GM19452 (cell line): ENCODE results near the gene BICRA.
"Not testable (repeated sequence)": the region's sequence is repeated elsewhere in the genome, so short reads cannot be mapped to it uniquely, and the experiment has no call there.

Experiments
- ATAC-seq: cut with Tn5 transposase; IDR thresholded peaks from one replicate; pipeline ENCODE4 v1.9.1; 2021; ENCODE audit not compliant: unreplicated experiment

Gene BICRA

DNA sequence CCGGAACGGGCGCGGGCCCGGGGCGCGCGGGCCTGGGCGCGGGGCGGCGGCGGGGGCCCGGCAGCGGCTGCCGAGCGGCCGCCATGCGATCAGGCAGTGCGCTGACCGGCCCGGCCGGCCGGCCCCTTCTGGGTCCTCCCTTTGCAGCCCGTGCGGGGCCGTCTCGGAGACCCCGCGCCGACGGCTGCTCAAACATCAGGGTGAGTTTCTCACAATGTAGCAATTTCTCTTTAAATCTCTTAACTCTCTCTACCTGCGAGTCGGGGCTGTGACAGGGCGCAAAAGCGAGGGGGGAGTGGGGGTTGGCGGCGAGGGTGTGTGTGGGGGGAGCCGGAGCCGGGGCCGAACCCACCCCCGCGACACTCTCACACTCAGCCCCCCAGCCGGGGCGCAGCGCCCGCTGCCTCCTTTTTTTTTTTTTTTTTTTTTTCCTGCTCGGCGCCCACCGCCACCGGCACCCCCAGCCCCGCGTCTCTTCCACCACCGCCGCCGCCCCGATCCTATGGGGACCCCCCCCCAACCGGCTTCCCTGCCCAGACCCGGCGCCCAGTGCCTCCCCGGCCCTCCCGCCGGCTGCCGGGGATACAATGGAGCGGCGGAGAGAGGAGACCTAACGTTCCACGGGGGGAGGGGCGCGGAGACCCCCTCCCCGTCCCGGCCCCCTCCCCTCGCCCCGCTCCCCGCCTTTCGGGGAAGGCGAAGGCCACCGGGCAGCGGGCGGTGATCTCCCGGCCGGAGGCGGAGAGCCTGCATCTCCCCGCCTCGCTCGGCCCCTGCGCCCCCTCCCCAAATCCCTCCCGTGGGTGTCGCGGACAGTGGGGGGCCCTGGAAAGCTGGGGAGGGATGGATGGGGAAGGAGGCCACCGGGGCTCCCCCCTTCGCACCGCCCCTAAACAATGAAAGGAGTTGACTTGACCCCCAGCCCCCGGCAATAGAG, at the start of gene BICRA:
Gene BICRA, plus strand, starts transcription at position 166 of the 937 bp plus-strand sequence. CDS start 64,441 bp downstream, outside the sequence.
- ATAC-seq, result peak; percentile 47

DNA sequence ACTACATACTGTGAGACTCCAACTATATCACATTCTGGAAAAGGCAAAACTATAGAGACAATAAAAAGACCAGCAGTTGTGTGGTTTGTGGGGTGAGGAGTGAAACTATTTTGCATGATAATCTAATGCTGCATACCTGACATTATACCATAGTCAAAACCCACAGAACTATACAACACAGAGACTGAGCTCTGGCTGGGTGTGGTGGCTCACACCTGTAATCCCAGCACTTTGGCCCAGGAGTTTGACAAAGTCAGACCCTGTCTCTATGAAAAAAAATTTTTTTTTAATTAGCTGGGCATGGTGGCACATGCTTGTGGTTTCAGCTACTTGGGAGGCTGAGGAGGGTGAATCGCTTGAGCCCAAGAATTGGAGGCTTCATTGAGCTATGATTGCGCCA, 47.9 kb upstream of the BICRA start:
- no peak for ATAC-seq

DNA sequence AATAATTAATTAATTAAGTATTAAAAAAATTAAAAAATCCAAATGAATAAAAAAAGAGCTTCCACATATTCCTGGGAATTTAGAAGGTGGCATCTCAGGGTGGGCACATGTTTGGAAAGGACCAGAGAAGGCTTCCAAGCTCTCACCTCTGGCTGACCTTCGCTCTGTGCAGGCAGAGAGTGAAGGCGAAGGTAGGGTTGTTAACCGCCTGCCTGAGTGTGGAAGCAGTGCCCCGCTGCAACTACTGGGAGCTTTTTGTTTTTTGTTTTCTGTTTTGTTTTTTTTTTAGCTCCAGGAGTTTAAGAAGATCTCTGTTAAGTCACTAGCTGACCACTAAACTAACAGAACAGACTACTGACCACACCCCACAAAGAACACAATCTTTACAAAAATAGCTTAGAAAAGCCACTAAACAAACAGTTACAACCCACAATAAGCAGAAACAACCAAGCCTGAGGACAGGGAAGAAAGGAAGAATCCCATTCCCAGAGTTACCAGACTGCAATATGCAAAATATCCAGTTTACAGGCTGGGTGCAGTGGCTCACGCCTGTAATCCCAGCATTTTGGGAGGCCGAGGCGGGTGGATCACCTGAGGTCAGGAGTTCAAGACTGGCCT, 47.4 kb upstream of the BICRA start:
- no peak for ATAC-seq

DNA sequence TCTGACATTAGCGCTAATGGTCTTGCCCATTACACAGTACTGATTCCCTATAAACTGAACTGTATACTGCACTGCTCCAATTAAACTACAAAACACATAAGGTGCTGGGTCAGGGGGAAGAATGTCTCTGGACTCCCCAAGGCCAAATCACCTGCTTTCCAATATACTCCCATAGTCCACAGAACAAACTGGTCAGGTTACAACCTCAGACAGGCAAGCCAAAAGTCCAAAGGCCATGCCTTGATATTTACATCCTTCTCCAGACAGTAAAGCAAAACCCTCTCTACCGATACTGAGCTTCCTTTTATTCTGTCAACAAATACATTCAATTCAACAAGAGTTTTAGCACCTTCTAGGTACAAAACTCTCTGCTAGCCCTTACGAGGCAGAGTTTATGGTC, 44.9 kb upstream of the BICRA start:
- ATAC-seq, result no peak

DNA sequence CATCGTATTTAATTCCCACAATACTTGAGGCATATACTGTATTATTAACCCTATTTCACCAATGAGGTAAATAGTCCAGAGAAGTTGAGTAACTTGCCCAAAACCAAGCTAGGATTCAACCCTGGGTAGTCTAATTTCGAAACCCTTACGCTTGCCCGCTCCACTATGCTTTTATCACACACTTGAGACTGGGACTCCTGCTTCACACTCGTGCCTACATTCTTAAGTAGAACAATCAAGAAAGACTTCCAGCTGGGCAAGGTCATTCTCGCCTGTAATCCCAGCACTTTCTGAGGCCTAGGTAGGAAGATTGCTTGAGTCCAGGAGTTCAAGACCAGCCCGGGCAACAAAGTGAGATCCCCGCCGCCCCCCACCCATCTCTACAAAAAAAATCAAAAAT, 39.6 kb upstream of the BICRA start:
- ATAC-seq, result no peak

DNA sequence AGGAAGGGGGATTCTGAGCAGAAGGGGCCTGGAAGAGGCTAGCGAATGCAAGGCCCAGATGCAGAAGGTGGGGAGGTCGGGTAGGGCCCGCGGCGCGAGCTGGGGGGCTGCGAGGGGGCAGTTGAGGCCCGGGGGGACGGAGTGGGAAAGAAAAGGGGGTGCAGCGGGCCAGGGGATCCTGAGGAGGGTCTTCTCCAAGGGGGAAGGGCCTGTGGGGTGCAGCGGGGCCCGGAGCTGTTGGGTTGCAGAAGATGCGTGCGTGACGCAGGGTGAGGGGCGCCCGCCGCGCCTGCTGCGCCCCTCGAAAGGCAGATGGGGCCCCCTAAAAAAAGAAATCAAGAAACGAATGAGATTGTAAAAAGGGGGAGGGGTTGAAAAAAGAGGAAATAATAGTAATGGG, 36.3 kb upstream of the BICRA start:
- ATAC-seq, result no peak

DNA sequence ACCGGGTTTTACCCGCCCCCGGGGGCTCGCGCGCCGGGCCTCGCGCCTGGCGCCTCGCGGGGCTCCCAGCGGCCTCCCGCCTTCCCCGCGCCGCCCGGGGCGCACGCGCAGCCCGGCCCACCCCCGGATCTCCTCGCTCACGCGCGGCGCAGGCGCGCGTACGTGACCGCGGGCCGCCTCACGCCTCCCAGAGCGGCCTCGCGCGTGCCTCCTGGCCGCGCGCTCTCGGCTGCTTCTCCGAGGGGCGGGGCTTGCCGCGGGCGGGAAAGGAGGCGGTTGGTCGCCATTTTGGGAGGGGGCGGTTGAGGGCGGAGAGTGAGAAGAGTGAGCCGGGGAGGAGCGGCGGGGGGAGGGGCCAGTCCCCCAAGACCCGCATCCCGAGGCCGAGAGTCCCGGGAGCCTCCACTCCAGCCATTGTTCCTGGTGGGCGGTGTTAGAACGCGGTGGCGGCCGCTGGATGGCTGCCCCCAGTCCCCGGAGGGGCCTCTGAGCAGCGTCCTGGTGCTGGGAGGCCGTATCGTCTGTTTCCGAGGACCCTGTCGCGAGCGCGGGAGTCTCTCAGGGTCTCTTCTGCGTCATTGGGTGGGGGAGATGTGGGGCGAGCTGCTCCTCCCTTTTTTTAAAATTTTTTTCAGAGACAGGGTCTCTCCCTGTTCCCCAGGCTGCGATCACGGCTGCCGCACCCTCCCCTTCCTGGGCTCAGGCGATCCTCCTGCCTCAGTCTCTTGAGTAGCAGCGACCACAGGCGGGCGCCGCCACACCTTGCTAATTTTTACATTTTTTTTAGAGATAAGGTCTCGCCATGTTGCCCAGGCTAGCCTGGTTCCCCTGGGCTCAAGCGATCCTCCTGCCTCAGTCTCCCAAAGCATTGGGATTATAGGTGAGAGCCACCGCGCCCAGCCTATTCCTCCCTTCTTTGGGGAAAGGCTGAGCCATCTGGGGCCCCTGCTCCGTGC, 35.6 kb upstream of the BICRA start, which contains the start of gene ZNF541:
Gene ZNF541, minus strand, starts transcription at position 78 of the 956 bp plus-strand sequence. CDS start 17,292 bp downstream, outside the sequence.
- no peak for ATAC-seq

DNA sequence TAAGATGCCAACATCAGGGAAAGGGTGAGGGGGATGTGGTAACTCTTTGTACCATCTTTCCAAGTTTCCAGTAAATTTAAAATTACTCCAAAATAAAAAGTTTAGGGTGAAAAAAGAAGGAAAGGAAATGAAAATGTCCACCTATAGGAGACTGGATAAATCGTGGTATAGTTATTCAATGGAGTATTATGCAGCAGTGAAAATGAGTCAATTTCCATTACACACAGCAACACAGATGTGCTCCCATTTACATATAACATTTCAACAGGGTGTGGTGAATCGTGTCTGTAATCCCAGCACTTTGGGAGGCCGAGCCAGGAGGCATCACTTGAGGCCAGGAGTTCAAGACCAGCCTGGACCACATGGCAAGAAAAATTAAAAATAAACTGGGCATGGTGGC, 28.5 kb upstream of the BICRA start:
- ATAC-seq, result no peak

DNA sequence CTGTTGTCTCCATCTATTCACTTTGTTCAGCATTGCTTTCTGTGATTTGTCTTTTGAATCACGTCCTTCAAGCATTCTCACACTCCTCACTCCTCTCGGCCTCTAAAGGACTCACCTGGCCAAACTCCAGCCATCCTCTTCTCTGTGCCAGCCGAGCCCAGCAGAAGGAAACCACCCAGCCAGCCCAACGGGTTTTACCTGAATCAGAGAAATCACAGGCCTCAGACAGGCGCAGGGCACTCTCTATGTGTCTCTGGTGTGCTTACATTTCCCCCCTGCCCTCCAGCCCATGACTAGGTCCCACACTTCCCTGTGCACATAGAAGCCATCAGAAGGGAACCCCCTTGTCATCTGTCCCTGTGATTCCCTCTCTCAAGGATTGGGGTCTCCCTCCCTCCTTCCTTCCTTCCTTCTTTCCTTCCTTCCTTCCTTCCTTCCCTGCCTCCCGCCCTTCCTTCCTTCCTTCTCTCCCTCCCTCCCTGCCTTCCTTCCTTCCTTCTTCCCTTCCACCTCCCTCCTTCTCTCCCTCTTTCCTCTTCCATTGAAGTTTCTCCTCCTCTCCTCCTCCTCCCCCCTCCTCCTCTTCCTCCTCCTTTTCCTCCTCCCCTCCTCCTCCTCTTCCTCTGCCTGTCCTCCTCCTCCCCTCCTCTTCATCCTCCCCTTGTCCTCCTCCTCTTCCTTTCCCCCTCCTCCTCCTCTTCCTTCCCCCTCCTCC, 27.2 kb upstream of the BICRA start:
- ATAC-seq, result no peak

DNA sequence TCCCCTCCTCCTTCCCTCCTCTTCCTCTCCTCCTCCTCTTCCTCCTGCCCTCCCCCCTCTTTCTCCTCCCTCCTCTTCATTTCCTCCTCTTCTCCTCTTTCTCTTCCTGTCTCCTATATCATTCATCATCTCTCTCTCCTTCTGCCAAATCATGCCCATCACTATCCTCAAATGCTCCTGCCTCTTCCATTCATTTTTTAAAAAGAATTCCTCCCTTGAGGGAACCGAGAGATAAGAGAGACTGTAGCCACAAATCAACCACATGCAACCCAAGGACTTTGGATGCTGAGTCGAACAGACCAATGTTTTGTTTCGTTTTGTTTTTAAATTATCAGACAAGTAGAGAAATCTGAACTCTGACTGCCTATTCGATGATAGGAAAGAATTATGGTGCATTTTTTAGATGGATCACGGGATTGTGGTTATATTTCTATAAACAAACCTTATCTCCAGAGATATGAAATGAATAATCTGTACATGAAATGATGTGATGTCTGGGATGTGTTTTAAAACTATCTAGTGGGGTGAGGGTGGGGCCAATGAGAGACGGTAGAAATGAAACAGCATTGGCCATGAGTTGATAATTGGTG, 26.5 kb upstream of the BICRA start:
- no peak for ATAC-seq

DNA sequence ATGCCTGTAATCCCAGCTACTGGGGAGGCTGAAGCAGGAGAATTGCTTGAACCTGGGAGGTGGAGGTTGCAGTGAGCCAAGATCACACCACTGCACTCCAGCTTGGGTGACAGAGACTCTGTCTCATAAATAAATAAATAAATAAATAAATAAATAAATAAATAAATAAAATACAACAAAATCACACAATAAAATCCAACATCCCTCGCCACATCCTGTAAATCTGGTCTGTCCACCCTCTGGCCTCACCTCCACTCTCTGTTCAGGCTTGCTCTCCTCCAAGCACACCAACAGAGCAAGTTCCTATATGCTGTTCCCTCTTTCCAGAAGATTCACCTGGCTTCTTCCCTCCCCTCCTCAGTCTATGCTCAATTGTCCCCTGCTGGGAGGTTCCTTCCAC, 25.8 kb upstream of the BICRA start:
- ATAC-seq, result not testable (repeated sequence)

DNA sequence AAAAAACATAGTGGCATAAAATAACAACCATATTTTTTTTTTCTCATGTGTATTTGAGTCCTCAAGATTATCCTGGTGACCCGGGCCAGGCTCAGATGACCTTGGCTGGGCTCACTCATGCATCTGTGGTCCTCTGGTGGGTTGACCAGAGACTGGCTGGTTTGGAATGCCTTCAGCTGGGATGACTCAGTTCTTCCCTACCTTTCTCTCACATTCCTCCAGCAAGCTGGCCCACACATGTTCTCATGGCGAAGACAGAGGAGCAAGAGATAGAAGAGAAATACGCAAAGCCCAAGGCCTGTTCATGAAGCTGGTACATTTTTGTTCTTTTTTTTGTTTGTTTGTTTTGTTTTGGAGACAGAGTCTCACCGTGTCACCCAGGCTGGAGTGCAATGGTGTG, 21.6 kb upstream of the BICRA start:
- ATAC-seq, result no peak

DNA sequence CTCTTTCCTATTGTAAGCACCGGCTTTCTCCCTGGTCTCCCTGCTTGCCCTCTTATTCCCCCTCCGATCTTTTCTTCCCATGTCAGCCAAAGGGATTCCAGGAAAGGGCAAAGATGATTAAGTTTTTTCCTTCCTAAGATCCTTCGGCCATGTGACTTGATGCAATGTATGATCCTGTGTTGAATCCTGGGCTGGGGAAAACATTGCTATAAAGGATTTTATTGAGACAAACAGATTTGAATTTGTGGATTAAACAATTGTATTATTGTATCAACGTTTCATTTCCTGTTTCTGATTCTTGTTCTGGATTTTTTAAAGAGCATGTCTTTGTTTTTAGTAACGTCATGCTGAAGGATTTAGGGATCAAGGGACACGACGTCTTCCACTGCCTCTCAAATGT, 19.1 kb upstream of the BICRA start:
- no peak for ATAC-seq

DNA sequence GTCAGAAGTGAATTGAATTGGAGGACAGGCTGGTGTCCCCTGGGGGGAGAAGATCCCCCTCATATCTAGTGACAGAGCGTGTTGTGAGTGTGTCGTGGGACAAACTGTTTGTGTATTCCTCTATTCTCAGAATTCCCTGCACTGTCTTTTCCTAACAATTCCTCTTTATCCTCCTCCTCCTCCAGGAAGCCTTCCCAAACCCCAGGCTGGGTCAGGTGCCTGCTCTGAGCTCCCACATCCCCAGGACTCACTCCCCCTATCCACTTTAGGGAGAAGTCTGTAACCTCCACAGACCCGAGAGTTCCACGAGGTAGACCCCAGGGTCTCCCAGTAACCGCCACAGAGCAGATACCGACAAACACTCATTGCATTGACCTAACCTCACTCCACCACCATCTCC, 15.1 kb upstream of the BICRA start:
- ATAC-seq, result no peak

DNA sequence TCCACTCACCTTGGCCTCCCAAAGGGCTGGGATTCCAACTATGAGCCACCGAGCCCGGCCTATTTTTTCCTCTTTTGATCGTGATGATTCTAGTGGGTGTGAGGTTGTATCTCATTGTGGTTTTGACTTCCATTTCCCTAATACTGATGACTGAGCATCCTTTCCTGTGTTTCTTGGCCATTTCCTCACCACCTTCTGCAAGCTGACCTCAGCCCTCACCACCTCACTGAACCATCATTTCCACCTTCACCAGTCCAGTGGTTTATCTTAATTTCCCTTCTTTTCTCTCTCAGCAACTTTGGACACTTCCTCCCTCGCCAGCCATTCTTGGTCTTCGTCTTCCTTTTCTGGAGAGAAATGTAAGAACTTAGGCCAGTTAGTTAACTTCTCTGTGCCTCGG, 13.0 kb upstream of the BICRA start:
- ATAC-seq, result no peak

DNA sequence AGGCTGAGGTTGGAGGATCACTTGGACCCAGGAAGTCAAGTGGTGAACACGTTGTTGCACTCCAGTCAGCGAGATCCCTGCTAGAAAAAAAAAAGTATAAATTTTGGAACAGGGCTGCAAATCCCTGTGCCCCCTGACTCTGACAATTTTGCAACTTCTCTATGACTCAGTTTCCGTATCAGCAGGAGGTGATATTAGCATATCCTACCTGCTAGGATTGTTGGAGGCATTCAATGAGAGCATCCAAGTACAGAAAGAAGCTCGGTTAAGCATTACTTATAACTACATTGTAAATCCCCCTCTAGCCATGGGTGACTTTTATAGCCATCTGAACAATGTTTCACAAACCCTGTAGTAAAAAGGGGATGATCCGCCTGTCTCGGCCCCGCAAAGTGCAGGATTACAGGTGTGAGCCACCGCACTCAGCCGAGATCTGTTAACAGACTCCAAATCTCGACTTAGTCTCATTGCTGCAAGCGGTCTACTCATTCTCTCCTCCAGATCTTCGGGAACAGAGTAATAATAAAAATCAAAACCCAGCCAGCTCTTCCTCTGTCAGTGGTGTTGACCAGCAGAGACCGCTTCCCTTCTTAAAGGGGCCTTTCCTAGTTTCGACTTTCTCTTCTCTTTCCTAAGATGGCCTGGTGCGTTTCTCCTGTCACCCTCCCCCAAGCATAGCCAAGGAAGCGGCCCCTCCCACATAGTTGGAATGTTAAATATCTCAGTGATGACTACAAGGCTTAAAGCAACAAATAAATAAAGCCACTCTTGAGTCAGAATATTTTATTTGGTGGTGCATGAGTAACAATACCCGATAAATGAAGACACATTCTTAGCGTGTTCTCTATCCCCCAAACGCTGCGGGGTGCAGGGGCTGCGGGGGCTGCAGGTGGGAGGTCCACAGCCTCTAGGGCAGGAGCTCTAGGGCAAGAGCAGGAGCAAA, 10.3 kb upstream of the BICRA start:
- no peak for ATAC-seq

DNA sequence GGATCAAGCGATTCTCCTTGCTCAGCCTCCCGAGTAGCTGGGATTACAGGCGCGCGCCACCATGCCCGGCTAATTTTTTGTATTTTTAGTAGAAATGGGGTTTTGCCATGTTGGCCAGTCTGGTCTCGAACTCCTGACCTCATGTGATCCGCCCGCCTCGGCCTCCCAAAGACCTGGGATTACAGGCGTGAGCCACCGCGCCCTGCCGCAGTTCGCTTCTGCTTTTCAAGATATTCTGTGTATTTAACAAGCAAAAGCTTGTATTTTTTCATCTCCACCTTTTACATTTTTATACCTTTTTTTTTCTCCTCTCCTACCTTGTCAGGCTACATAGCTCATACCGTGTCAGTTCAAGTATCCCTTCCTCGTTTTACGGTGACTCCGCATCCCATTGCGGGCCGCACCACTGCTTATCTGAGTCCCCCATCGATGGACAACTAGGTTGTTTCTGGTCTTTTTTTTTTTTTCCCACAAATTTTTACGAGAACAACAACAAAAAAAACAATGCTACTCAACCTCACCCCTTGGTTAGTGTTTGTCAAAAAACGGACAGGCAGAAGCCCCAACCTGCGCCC, 9.2 kb upstream of the BICRA start:
- ATAC-seq, result not testable (repeated sequence)
